Fibroblast of skin of scalp (primary cell): ENCODE results near the gene CXCL10. TPM values are rescaled to one million over a fixed set of nuclear protein-coding genes. Genes with fewer than 3 reads are reported as not detected.
"Not testable (repeated sequence)": the region's sequence is repeated elsewhere in the genome, so short reads cannot be mapped to it uniquely, and the experiment has no call there.

ENCODE experiments used
- DNase-seq: peaks from one replicate; pipeline ENCODE4 v3.0.0-alpha.2; 2013
- polyA plus RNA-seq, 2 experiments: library from polyadenylated mRNA; unstranded; fragments of 120-200 nt; gene quantifications; one replicate each; pipeline ENCODE4 v1.2.1, GENCODE V29; 2013; ENCODE audit not compliant: insufficient read length in 2 of 2

CXCL10 gene
- not detected for polyA plus RNA-seq (2013, experiment 1 of 2; ENCODE audit: insufficient read length)
- not detected for polyA plus RNA-seq (2013, experiment 2 of 2; ENCODE audit: insufficient read length)

DNA sequence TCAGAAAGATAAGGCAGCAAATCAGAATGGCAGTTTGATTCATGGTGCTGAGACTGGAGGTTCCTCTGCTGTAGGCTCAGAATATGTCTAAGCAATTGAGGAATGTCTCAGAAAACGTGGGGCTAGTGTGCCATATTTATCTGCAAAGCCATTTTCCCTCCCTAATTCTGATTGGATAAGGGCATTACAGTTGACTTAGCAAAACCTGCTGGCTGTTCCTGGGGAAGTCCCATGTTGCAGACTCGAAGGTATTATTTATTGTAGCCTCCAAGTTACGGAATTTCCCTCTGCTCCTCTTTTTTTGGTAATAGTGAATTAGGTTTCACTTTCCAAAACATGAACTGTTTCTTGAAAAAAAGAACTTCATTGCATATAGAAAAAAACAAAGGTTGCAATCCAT, at the start of gene CXCL10:
Gene CXCL10, minus strand, starts transcription at position 109 of the 400 bp plus-strand sequence. Its CDS starts 66 bp downstream, at position 43.
- no peak for DNase-seq

- DNase-seq, result no peak
These were observed 49.5 kb upstream of the CXCL10 start for GRCh38 chr4:76072760-76073159.

- DNase-seq, result peak; percentile 69
These were observed 44.5 kb upstream of the CXCL10 start for GRCh38 chr4:76067652-76068286.

- DNase-seq, result no peak
These were observed 43.2 kb upstream of the CXCL10 start for GRCh38 chr4:76066546-76066945.

DNA sequence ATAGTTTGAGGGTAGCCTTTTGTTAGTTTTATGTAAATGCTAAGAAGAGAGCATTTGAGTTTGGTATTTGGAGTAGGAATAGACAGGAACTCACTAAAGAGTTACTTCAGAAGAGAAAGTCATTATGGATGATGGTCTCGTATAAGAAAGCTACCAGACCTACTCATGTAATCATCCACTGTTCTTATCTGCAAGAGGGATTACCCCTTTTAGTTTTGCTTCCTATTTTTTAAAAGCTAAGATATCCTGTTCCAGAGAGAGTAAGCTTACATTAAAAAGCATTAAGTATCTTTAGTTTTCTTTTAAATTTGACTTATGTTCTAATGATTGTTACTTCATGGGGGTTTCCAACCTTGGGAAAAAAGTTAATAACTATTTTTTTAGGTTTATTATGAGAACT, 38.7 kb upstream of the CXCL10 start:
- no peak for DNase-seq

- no peak for DNase-seq
These were observed 38.1 kb upstream of the CXCL10 start for GRCh38 chr4:76061421-76061820.

- DNase-seq, result no peak
These were observed 37.2 kb upstream of the CXCL10 start for GRCh38 chr4:76060506-76060905.

GRCh38 chr4:76059750-76060149, 36.5 kb upstream of the CXCL10 start:
- DNase-seq, result no peak

- DNase-seq, result no peak
These were observed 35.7 kb upstream of the CXCL10 start for GRCh38 chr4:76058888-76059426.

- DNase-seq, result no peak
These were observed 35.0 kb upstream of the CXCL10 start for GRCh38 chr4:76058302-76058701.

DNA sequence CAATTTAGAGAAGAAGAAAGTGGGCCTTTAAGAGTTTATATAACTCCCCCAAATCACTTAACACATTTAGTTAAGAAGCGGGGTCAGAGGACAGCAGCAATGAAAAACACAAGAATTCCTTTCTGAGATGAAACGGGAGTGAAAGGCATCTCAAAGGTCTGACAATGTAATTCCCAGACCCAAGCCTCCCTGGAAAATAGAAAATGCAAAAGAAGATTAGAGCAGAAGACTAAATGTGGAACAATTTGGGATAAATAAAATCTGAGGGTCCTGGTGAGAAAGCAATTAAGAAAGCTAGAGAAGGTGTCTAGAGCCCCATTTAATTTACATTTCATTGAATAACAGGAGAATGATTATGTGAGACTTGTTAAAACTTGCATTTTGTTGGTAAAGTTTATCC, 32.1 kb upstream of the CXCL10 start:
- no peak for DNase-seq

DNA sequence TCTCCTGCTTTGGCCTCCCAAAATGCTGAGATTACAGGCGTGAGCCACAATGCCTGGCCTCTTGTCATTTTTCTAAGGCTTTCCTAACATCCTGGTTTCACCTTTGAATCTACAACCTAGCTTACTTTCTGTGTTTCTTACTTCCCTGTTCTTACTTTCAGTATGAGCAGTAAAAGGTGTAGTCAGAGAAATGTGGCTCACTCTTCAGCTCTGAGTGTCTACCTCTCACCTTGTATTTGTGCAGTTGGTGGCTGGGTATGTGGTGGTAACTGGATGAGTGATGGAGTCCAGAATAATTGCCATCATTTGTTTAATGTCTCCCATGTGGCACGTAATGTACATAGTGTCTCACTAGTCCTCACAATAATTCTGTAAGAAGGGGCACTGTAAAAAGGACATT, 31.7 kb upstream of the CXCL10 start:
- no peak for DNase-seq

GRCh38 chr4:76053730-76054129, 30.4 kb upstream of the CXCL10 start:
- DNase-seq, result no peak

DNA sequence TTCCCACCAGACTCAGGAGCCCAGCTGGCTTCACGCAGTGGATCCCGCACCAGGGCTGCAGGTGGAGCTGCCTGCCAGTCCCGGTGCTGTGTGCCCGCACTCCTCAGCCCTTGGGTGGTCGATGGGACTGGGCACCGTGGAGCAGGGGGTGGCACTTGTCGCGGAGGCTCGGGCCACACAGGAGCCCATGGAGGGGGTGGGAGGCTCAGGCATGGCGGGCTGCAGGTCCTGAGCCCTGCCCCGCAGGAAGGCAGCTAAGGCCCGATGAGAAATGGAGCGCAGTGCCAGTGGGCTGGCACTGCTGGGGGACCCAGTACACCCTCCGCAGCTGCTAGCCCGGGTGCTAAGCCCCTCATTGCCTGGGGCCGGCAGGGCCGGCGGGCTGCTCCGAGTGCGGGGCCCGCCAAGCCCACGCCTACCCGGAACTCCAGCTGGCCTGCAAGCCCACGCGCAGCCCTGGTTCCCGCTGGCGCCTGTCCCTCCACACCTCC, 27.3 kb upstream of the CXCL10 start:
- DNase-seq, result not testable (repeated sequence)

DNA sequence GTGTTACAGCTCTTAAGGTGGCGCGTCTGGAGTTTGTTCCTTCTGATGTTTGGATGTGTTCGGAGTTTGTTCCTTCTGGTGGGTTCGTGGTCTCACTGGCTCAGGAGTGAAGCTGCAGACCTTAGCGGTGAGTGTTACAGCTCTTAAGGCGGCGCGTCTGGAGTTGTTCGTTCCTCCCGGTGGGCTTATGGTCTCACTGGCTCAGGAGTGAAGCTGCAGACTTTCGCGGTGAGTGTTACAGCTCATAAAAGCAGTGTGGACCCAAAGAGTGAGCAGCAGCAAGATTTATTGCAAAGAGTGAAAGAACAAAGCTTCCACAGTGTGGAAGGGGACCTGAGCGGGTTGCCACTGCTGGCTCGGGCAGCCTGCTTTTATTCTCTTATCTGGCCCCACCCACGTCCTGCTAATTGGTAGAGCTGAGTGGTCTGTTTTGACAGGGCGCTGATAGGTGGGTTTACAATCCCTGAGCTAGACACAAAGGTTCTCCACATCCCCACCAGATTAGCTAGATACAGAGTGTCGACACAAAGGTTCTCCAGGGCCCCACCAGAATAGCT, 26.6 kb upstream of the CXCL10 start:
- not testable (repeated sequence) for DNase-seq

- not testable (repeated sequence) for DNase-seq
These were observed 21.4 kb upstream of the CXCL10 start for GRCh38 chr4:76044686-76045085.

DNA sequence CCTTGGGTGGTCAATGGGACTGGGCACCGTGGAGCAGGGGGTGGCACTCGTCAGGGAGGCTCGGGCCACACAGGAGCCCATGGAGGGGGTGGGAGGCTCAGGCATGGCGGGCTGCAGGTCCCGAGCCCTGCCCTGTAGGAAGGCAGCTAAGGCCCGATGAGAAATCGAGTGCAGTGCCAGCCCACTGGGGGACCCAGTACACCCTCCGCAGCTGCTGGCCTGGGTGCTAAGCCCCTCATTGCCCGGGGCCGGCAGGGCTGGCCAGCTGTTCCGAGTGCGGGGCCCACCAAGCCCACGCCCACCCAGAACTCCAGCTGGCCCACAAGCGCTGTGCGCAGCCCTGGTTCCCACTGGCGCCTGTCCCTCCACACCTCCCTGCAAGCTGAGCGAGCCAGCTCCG, 20.0 kb upstream of the CXCL10 start:
- not testable (repeated sequence) for DNase-seq

DNA sequence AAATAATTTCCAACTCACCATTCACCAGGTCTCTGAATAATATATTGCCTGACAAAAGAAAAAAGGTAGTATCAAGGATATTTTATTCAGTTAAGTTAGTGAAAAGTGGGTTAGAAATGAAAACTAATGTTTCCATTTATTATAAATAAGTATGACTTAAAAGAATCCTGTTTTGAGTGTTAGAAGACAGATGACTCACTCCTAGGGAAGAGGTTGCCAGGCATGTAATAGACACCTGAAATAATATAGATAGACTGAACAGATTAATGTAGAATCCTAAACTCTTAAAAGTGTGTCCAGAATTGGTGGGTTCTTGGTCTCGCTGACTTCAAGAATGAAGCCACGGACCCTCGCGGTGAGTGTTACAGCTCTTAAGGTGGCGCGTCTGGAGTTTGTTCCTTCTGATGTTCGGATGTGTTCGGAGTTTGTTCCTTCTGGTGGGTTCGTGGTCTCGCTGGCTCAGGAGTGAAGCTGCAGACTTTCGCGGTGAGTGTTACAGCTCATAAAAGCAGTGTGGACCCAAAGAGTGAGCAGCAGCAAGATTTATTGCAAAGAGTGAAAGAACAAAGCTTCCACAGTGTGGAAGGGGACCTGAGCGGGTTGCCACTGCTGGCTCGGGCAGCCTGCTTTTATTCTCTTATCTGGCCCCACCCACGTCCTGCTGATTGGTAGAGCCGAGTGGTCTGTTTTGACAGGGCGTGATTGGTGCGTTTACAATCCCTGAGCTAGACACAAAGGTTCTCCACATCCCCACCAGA, 19.1 kb upstream of the CXCL10 start:
- not testable (repeated sequence) for DNase-seq

- no peak for DNase-seq
These were observed 13.6 kb upstream of the CXCL10 start for GRCh38 chr4:76036855-76037254.

DNA sequence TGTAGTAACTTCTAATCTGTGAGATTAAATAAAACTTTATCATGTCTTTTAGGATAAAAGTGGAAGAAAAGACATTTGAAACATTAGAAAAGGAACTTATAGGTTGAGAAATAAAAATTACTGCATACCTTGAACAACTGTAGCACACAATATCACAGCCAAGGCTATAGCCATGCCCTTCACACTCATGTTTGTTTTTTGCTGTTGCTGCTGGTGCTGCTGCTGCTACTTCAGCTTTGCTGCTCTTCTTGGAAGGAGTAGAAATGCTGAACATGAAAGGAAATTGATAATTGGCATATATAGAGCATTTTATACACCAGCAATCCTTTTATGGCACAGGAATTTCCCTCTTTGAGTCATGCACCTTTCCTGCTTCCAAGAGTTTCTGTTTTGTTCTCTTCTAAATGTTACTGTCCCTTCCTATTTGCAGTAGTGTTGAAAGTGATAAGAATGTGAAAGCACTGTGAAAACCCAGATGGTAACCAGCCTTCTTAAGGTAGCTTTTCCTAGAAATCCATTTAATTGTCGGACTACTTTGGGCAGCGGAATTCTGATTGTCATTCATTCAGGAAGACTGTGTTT, 12.6 kb upstream of the CXCL10 start, which contains the start of gene CXCL11:
Gene CXCL11, minus strand, starts transcription at position 272 of the 582 bp plus-strand sequence. Its CDS starts 83 bp downstream, at position 189.
- no peak for DNase-seq

DNA sequence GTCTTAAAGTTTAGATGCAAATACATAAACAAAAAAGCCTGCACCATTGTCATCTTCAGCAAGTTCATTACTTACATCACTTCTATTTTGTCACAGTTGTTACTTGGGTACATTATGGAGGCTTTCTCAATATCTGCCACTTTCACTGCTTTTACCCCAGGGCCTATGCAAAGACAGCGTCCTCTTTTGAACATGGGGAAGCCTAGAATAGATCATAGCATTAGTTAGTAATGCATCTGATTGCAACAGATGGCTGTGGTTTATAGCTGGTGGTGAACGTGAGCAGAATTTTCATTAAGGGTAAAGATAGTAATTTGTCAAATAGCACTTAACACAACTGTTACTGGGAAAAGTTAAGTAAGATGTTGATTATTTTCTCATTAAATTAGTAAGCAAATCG, 11.8 kb upstream of the CXCL10 start:
- no peak for DNase-seq

GRCh38 chr4:76029300-76029699, 6.0 kb upstream of the CXCL10 start:
- DNase-seq, result no peak

DNA sequence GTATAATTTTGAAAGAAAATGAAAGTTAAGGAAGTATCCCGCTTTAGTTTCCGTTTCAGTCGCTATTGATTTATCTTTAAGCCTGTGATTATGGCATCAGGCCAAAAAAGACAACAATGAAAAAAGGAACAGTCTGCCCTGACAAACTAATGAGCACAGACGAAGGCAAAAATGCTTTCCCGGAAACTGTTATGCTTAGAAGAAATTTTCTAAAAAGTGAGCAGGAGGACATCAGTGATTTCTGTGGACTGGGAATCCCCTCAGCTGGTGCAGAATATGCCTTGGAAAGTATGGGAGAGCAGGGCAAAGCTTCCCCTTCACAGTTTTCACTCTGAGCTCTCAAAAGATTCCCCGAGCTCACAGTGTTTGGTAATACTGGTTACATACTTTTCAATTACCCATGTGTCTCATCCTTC, 5.1 kb upstream of the CXCL10 start:
- DNase-seq, result no peak
